ENCODE data around the gene CIDEB. TPM values are rescaled to one million over a fixed set of nuclear protein-coding genes. Genes with fewer than 3 reads are reported as not detected.

Gene CIDEB
- total and polyA plus RNA-seq, 2 of the 13 experiments (the other 11 are each of a cell fraction or from before 2014, with no cell fraction given): 35.8 to 110 TPM

GRCh38 chr14:24315807-24316596 lies 8.2 kb upstream of the CIDEB start (continued):
- TF ChIP-seq ZNF790 (CRISPR knock-in tag; IDR thresholded peaks at IDR 0.05; ENCODE audit: borderline replicate concordance) (peak; percentile 98; the same call in 1 of the 2 replicates), ZNF138 (CRISPR knock-in tag; IDR thresholded peaks at IDR 0.05; ENCODE audit: low read depth) (peak; percentile 93; the same call in 1 of the 2 replicates), HNF1A (IDR thresholded peaks at IDR 0.05; ENCODE audit: low read depth) (no peak), HNF1A (CRISPR knock-in tag; IDR thresholded peaks at IDR 0.05; ENCODE audit: borderline replicate concordance) (peak; percentile 92), MTF1 (CRISPR knock-in tag; IDR thresholded peaks at IDR 0.05) (peak; percentile 97), KDM1A (CRISPR knock-in tag; IDR thresholded peaks at IDR 0.05) (peak; percentile 50; the same call in 1 of the 2 replicates), NFKB2 (CRISPR knock-in tag; IDR thresholded peaks at IDR 0.05; ENCODE audit: borderline replicate concordance) (peak; percentile 100), CREB1 (IDR thresholded peaks at IDR 0.05) (0 out of 2 replicates have a peak, but pooled peaks have one; percentile 14), CREB1 (CRISPR knock-in tag; IDR thresholded peaks at IDR 0.05) (no peak), ETV5 (CRISPR knock-in tag; IDR thresholded peaks at IDR 0.05; ENCODE audit: borderline replicate concordance) (peak; percentile 94), NFRKB (IDR thresholded peaks at IDR 0.05) (no peak), ZSCAN29 (CRISPR knock-in tag; conservative IDR thresholded peaks at IDR 0.05) (peak; percentile 93), ZMAT3 (CRISPR knock-in tag; conservative IDR thresholded peaks at IDR 0.05) (peak; percentile 99), ARNT2 (CRISPR knock-in tag; IDR thresholded peaks at IDR 0.05; ENCODE audit: low read depth) (peak; percentile 98), MIXL1 (CRISPR knock-in tag; IDR thresholded peaks at IDR 0.05) (peak; percentile 85)
- TF ChIP-seq, protein P1, sequence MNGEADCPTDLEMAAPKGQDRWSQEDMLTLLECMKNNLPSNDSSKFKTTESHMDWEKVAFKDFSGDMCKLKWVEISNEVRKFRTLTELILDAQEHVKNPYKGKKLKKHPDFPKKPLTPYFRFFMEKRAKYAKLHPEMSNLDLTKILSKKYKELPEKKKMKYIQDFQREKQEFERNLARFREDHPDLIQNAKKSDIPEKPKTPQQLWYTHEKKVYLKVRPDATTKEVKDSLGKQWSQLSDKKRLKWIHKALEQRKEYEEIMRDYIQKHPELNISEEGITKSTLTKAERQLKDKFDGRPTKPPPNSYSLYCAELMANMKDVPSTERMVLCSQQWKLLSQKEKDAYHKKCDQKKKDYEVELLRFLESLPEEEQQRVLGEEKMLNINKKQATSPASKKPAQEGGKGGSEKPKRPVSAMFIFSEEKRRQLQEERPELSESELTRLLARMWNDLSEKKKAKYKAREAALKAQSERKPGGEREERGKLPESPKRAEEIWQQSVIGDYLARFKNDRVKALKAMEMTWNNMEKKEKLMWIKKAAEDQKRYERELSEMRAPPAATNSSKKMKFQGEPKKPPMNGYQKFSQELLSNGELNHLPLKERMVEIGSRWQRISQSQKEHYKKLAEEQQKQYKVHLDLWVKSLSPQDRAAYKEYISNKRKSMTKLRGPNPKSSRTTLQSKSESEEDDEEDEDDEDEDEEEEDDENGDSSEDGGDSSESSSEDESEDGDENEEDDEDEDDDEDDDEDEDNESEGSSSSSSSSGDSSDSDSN (CRISPR knock-in tag; IDR thresholded peaks at IDR 0.05): peak; percentile 97
- TF ChIP-seq, protein P2, sequence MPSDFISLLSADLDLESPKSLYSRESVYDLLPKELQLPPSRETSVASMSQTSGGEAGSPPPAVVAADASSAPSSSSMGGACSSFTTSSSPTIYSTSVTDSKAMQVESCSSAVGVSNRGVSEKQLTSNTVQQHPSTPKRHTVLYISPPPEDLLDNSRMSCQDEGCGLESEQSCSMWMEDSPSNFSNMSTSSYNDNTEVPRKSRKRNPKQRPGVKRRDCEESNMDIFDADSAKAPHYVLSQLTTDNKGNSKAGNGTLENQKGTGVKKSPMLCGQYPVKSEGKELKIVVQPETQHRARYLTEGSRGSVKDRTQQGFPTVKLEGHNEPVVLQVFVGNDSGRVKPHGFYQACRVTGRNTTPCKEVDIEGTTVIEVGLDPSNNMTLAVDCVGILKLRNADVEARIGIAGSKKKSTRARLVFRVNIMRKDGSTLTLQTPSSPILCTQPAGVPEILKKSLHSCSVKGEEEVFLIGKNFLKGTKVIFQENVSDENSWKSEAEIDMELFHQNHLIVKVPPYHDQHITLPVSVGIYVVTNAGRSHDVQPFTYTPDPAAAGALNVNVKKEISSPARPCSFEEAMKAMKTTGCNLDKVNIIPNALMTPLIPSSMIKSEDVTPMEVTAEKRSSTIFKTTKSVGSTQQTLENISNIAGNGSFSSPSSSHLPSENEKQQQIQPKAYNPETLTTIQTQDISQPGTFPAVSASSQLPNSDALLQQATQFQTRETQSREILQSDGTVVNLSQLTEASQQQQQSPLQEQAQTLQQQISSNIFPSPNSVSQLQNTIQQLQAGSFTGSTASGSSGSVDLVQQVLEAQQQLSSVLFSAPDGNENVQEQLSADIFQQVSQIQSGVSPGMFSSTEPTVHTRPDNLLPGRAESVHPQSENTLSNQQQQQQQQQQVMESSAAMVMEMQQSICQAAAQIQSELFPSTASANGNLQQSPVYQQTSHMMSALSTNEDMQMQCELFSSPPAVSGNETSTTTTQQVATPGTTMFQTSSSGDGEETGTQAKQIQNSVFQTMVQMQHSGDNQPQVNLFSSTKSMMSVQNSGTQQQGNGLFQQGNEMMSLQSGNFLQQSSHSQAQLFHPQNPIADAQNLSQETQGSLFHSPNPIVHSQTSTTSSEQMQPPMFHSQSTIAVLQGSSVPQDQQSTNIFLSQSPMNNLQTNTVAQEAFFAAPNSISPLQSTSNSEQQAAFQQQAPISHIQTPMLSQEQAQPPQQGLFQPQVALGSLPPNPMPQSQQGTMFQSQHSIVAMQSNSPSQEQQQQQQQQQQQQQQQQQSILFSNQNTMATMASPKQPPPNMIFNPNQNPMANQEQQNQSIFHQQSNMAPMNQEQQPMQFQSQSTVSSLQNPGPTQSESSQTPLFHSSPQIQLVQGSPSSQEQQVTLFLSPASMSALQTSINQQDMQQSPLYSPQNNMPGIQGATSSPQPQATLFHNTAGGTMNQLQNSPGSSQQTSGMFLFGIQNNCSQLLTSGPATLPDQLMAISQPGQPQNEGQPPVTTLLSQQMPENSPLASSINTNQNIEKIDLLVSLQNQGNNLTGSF (CRISPR knock-in tag; IDR thresholded peaks at IDR 0.05): peak; percentile 99

All from HepG2 (cell line).